Activated CD8-positive, alpha-beta memory T cell treated with anti-CD3 and anti-CD28 coated beads for 1 hour (primary cell): Measurements from ENCODE around the gene SEMA4D.

Experiments used
- DNase-seq, 2 donors: peaks; one replicate each; pipeline ENCODE4 v3.0.0-alpha.2; 2020; ENCODE audit warnings: low read depth in 1 of 2; ENCODE audit errors: extremely low read depth in 1 of 2

Gene SEMA4D

GRCh38 chr9:89446961-89447310 lies 51.0 kb downstream of the SEMA4D start:
- DNase-seq: no peak

GRCh38 chr9:89446261-89446960 lies 51.5 kb downstream of the SEMA4D start:
- no peak for DNase-seq

- DNase-seq: no peak
Observed at GRCh38 chr9:89445801-89446251, 52.1 kb downstream of the SEMA4D start.

GRCh38 chr9:89444925-89445765 lies 52.8 kb downstream of the SEMA4D start:
- no peak for DNase-seq

GRCh38 chr9:89444274-89444673 lies 53.6 kb downstream of the SEMA4D start:
- DNase-seq: peak in 1 of 2 donors; percentile 46

- DNase-seq: no peak
Observed at GRCh38 chr9:89442981-89443814, 54.7 kb downstream of the SEMA4D start.

- no peak for DNase-seq
Observed at GRCh38 chr9:89442501-89442978, 55.4 kb downstream of the SEMA4D start.

GRCh38 chr9:89441986-89442385 lies 55.9 kb downstream of the SEMA4D start:
- no peak for DNase-seq

- no peak for DNase-seq
Observed at GRCh38 chr9:89441655-89441970, 56.3 kb downstream of the SEMA4D start.

- no peak for DNase-seq
Observed at GRCh38 chr9:89440951-89441654, 56.8 kb downstream of the SEMA4D start.

- DNase-seq: no peak
Observed at GRCh38 chr9:89440548-89440947, 57.4 kb downstream of the SEMA4D start.

- no peak for DNase-seq
Observed at GRCh38 chr9:89440046-89440445, 57.9 kb downstream of the SEMA4D start.

GRCh38 chr9:89439571-89439970 lies 58.3 kb downstream of the SEMA4D start:
- no peak for DNase-seq

- no peak for DNase-seq
Observed at GRCh38 chr9:89438194-89438593, 59.7 kb downstream of the SEMA4D start.

GRCh38 chr9:89437772-89438171 lies 60.1 kb downstream of the SEMA4D start:
- DNase-seq: no peak

GRCh38 chr9:89436963-89437625 lies 60.8 kb downstream of the SEMA4D start:
- peak in 1 of 2 donors; percentile 41 for DNase-seq

- DNase-seq: no peak
Observed at GRCh38 chr9:89436326-89436725, 61.6 kb downstream of the SEMA4D start.

GRCh38 chr9:89435071-89435823 lies 62.7 kb downstream of the SEMA4D start:
- DNase-seq: no peak

GRCh38 chr9:89434636-89435035 lies 63.3 kb downstream of the SEMA4D start:
- no peak for DNase-seq
